Stimulated activated CD4-positive, alpha-beta T cell treated with anti-CD3 and anti-CD28 coated beads, Interleukin-15, amount 100 ng/mL, for 24 hours (primary cell): Measurements from ENCODE around the gene LSAMP.
"Not testable (repeated sequence)": the region's sequence is repeated elsewhere in the genome, so short reads cannot be mapped to it uniquely, and the experiment has no call there.

Experiments
- DNase-seq: peaks from one replicate; pipeline ENCODE4 v3.0.0-alpha.2; 2020

LSAMP gene

DNA sequence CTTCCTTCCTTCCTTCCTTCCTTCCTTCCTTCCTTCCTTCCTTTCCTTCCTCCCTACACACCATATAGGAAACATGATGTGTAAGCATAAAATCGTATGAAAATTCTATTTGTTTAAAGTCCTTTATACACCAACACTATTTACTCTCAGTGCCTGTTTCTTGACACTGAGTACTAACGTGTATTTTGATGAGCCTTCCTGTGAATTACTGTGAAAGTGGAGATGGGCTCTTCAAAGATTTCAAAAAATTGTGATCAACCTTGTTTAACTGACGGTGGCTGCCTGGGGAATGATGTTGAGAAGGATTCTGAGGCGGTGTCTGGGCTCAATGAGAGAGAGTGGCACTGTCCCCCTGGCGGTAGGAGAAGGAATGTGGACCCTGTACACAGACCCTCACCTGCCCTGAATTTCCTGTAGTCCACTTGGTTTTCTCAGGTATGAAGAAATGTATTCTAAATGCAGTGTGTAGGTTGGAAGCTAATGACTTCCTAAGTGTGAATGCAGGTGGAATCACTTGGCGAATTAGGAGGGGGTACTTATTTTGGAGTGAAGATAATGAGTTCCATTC lies 584.0 kb downstream of the LSAMP start:
- no peak for DNase-seq

GRCh38 chr3:115860766-115861165 lies 584.5 kb downstream of the LSAMP start:
- DNase-seq, result no peak

DNA sequence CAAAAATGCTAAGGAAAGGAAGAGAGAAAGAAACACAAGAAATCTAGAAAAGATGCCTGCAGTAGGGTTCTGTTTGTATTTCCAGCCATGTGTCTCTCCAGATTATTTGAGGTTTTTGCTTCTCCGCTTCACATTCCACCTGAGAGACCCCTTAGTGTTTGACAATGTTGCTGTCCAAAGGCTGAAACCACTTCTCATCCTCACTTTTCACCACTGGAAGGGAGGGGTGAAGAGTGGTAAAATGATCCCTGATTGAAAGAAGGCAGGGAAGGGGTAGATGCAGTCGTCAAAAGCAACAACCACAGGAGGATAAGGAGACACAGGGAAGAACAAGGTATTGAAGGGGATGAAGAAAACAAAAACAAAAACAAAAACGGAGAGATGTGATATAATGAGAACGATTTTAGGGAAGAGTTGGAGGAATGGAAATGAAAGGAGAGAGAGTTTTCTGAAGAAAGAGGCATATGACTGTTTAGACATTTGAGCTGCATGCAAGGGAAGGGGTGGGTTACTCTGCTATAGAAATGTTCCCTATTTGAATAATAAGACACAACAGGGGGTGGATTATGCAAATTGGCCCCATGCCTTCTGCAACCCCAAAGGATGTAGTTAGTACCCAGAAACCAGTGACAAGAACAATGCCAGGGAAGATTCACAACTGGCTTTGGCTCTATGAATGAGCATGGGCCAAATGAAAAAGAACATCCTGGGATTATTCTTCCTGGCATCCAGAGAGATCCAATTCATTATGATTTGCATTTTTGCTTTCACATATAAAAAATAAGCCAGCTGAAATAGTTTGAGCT lies 586.1 kb downstream of the LSAMP start:
- no peak for DNase-seq

- no peak for DNase-seq
These were observed 587.7 kb downstream of the LSAMP start for GRCh38 chr3:115857518-115858136.

GRCh38 chr3:115855911-115856310 lies 589.4 kb downstream of the LSAMP start:
- no peak for DNase-seq

GRCh38 chr3:115853104-115853503 lies 592.2 kb downstream of the LSAMP start:
- DNase-seq, result no peak

DNA sequence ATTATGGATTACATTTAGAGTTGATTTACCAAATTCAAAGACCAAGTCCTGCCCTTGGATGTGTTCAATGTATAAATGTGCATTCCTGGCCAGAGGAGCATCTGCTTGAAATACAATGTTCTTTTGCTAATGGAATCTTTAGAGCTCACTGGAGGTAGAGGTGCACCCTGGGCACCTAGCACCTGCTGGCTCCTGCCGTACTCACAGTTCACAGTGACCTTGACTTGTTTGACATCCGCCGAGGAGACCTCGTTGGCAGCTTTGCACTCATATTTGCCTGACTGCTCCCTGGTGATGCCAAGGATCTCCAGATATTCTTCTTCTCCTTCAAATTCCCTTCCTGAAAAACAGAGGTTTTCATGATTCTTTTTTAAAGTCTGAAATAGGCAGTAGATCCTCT lies 593.0 kb downstream of the LSAMP start:
- DNase-seq, result no peak

GRCh38 chr3:115851571-115851970 lies 593.7 kb downstream of the LSAMP start:
- no peak for DNase-seq

DNA sequence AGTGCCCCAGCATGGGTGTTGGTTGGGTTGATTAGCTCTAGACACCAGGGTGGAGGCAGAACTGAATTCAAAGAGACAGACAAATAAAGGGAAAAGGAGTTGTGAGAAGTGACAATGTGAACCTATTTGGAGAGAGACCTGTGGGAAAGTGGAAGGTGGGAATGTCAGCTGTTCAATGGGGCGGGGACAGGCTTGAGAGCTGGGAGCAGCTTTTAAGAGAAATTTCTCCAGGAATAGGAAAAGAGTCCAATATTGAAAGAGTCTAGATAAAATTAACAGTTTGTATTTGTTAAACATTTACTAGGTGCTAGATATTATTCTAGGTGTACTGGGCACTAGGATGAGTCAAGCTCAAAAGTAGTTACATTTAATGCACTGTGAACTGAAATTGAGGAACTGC lies 596.6 kb downstream of the LSAMP start:
- DNase-seq, result no peak

- no peak for DNase-seq
These were observed 599.3 kb downstream of the LSAMP start for GRCh38 chr3:115845986-115846385.

- DNase-seq, result not testable (repeated sequence)
These were observed 600.6 kb downstream of the LSAMP start for GRCh38 chr3:115844729-115845128.

- no peak for DNase-seq
These were observed 602.1 kb downstream of the LSAMP start for GRCh38 chr3:115843206-115843605.

DNA sequence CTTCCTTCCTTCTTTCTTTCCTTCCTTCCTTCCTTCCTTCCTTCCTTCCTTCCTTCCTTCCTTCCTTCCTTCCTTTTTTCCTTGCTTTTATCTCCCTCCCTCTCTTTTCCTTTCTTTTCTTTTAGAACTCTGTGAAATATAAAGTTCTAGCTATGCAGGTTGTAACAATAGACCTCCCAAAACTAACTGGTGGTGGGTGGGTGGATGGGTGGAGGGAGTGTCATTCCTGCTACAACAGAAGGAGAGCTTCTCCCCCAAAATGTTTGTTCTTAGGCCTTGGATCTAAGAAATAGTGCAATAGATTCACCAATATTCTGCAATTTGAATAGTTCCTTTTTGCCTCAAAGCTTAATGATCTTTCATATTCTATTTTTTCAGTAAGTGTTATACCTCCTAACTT lies 606.0 kb downstream of the LSAMP start:
- no peak for DNase-seq

GRCh38 chr3:115838786-115839185 lies 606.5 kb downstream of the LSAMP start:
- no peak for DNase-seq

- no peak for DNase-seq
These were observed 608.3 kb downstream of the LSAMP start for GRCh38 chr3:115836944-115837343.

GRCh38 chr3:115835946-115836345 lies 609.3 kb downstream of the LSAMP start:
- DNase-seq, result no peak

- no peak for DNase-seq
These were observed 611.2 kb downstream of the LSAMP start for GRCh38 chr3:115834068-115834467.

DNA sequence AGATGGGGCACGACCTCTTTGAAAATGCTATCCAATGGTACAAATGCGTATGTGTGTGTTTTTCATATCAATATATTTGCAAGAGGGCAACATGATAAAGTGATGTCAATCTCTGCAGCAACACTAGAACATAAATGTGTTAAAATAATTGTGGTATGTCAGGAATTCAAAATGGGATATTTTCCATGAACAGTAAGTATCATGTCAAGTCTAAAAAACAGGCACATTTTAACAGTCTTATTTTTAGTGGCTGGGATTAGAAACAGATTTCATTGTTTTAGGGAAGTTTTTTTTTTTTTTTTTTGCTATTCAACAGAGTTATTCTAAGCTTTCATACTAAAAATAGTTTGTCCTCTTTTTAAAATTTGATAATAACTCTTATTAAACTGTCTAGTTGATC lies 612.2 kb downstream of the LSAMP start:
- DNase-seq, result no peak

GRCh38 chr3:115832265-115832664 lies 613.0 kb downstream of the LSAMP start:
- DNase-seq, result no peak

GRCh38 chr3:115831864-115832263 lies 613.4 kb downstream of the LSAMP start:
- DNase-seq, result no peak

GRCh38 chr3:115830764-115831395 lies 614.4 kb downstream of the LSAMP start:
- DNase-seq, result no peak

- no peak for DNase-seq
These were observed 616.9 kb downstream of the LSAMP start for GRCh38 chr3:115828401-115828800.

DNA sequence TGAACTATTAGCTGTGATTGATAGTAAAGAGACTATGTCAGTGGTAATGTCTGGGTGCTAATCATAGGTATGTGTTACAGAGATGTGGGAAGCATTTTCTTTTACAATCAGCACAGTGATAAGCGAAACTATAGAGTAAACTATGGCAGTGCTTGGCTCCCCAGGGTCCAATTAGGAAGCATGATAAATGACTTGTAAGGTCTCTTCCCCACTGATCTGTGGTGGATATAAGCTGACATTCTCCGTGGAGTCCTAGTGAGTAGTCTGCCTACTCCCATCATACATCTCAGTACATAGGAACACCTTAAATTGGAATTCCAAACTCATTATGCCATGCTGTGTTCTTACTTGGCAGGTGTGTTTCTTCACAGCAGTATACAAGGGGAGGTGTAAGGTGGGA lies 617.8 kb downstream of the LSAMP start:
- DNase-seq, result no peak

- no peak for DNase-seq
These were observed 620.2 kb downstream of the LSAMP start for GRCh38 chr3:115825046-115825445.
